SK-N-SH treated with all-trans-retinoic acid at 6 μM for 48 hours (cell line): ENCODE results near the gene C22orf39.

ENCODE experiments used
- ATAC-seq: fragments of 200-7000 bp; cut with Tn5 transposase; 3 replicates; pipeline ENCODE4 v1.9.1; 2020; ENCODE audit warnings: mild to moderate bottlenecking, moderate library complexity
- BACH2 ChIP-seq: fragments of 250-450 bp; sonication (Bioruptor Pico); IDR thresholded peaks from 2 replicates; pipeline ENCODE4 v1.9.0; 2021; ENCODE audit warnings: mild to moderate bottlenecking, borderline replicate concordance
- CREB5 ChIP-seq: fragments of 250-450 bp; sonication (Bioruptor Pico); IDR thresholded peaks from 2 replicates; pipeline ENCODE4 v1.5.1; 2020; ENCODE audit warnings: low read depth, mild to moderate bottlenecking, moderate library complexity
- CSRNP3 ChIP-seq: fragments of 250-450 bp; sonication (Bioruptor Pico); IDR thresholded peaks from 2 replicates; pipeline ENCODE4 v1.5.1; 2021; ENCODE audit warnings: mild to moderate bottlenecking, moderate library complexity
- ESRRG ChIP-seq: fragments of 250-450 bp; sonication (Bioruptor Pico); IDR thresholded peaks from 2 replicates; pipeline ENCODE4 v1.6.1; 2021; ENCODE audit warnings: mild to moderate bottlenecking
- GLIS3 ChIP-seq: fragments of 250-450 bp; sonication (Bioruptor Pico); IDR thresholded peaks from 2 replicates; pipeline ENCODE4 v1.5.0; 2020; ENCODE audit warnings: mild to moderate bottlenecking, moderate library complexity
- ISL1 ChIP-seq: fragments of 250-450 bp; sonication (Bioruptor Pico); IDR thresholded peaks from 2 replicates; pipeline ENCODE4 v2.1.2; 2022; ENCODE audit warnings: mild to moderate bottlenecking, moderate library complexity
- OSR1 ChIP-seq: fragments of 250-450 bp; sonication (Bioruptor Pico); IDR thresholded peaks from 2 replicates; pipeline ENCODE4 v1.8.0; 2022; ENCODE audit warnings: moderate library complexity, mild to moderate bottlenecking, inconsistent platforms
- POU6F1 ChIP-seq: fragments of 250-450 bp; sonication (Bioruptor Pico); IDR thresholded peaks from 2 replicates; pipeline ENCODE4 v1.8.0; 2021; ENCODE audit warnings: low read depth, mild to moderate bottlenecking, moderate library complexity, borderline replicate concordance
- PPARA ChIP-seq: fragments of 250-450 bp; sonication (Bioruptor Pico); IDR thresholded peaks from 2 replicates; pipeline ENCODE4 v1.5.0; 2020; ENCODE audit warnings: mild to moderate bottlenecking, borderline replicate concordance
- RARB ChIP-seq: fragments of 250-450 bp; sonication (Bioruptor Pico); IDR thresholded peaks from 2 replicates; pipeline ENCODE4 v1.8.0; 2021; ENCODE audit warnings: mild to moderate bottlenecking, moderate library complexity
- SNAI2 ChIP-seq: fragments of 250-450 bp; sonication (Bioruptor Pico); IDR thresholded peaks from 2 replicates; pipeline ENCODE4 v1.5.0; 2020; ENCODE audit warnings: mild to moderate bottlenecking, moderate library complexity
- TCF4 ChIP-seq: fragments of 250-450 bp; sonication (Bioruptor Pico); IDR thresholded peaks from 2 replicates; pipeline ENCODE4 v1.8.0; 2021; ENCODE audit warnings: mild to moderate bottlenecking, moderate library complexity, borderline replicate concordance
- TOX ChIP-seq: fragments of 250-450 bp; sonication (Bioruptor Pico); IDR thresholded peaks from 2 replicates; pipeline ENCODE4 v1.8.0; 2021; ENCODE audit warnings: mild to moderate bottlenecking, moderate library complexity, borderline replicate concordance
- TSHZ2 ChIP-seq: fragments of 250-450 bp; sonication (Bioruptor Pico); IDR thresholded peaks from 2 replicates; pipeline ENCODE4 v1.5.0; 2020; ENCODE audit warnings: mild to moderate bottlenecking, moderate library complexity
- ZC3H10 ChIP-seq: fragments of 250-450 bp; sonication (Bioruptor Pico); IDR thresholded peaks from 2 replicates; pipeline ENCODE4 v1.5.1; 2021; ENCODE audit warnings: mild to moderate bottlenecking, moderate library complexity
- ZFP30 ChIP-seq: fragments of 450-650 bp; formaldehyde crosslinking; IDR thresholded peaks from 2 replicates; pipeline ENCODE4 v1.5.0; 2022; ENCODE audit warnings: mild to moderate bottlenecking, moderate library complexity
- ZNF565 ChIP-seq: fragments of 450-650 bp; formaldehyde crosslinking; conservative IDR thresholded peaks from 2 replicates; pipeline ENCODE4 v1.5.0; 2020; ENCODE audit warnings: low read depth, mild to moderate bottlenecking, moderate library complexity
- ZNF8 ChIP-seq: fragments of 450-650 bp; formaldehyde crosslinking; IDR thresholded peaks from 2 replicates; pipeline ENCODE4 v1.5.0; 2020; ENCODE audit warnings: mild to moderate bottlenecking, moderate library complexity

The C22orf39 gene

GRCh38 chr22:19411690-19412045, 35.8 kb downstream of the C22orf39 start (continued):
- TF ChIP-seq TSHZ2 (CRISPR knock-in tag) (no peak), ZFP30 (CRISPR knock-in tag) (no peak)

GRCh38 chr22:19410941-19411689, 36.4 kb downstream of the C22orf39 start:
- TF ChIP-seq CSRNP3 (CRISPR knock-in tag) (no peak), BACH2 (CRISPR knock-in tag) (no peak), ESRRG (CRISPR knock-in tag) (no peak), SNAI2 (no peak), OSR1 (no peak), RARB (CRISPR knock-in tag) (no peak)
- ATAC-seq = no peak

DNA sequence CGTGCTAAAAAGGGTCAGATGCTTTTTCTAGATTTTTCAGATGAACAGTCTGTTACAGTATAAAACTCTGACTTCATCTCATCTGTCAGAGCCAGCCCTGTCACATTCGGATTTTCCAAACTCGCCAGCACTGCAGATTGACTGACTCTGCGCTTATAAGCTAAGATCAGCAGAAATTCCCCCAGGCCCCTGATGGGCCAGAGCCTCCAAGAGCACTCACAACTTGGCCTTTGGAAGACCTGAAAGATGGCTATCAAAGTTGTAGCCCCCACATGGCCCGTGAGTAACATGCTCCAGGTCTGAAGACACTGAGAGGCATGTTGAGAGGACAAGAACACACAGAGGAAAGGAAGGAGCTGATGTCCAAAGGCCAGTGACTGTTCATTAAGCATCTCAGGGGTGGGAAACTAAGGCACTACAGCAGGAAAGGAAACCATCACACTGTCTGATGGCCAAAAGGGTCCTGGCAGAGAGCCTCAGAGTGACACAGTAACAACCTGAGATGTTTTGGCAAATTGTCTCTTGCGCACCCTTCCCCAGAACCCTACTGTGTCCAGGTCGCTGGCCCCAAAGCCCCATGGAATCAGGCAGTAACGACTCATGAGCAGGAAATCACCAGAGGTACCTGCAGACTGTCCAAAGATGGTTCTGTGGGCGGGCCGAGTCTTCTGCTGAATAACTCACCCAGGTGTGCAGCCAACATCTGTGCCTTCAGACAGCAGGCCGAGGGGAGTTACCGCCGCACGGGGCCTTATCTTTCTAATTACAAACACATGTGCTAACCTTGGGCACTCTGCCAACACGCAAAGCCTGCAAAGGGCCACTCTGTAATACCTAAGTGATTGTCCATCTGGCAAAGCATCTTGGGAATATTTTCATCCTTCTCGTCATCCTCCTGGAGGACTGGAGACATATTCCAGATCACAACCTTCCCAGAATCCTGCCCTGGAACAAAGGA, 39.6 kb downstream of the C22orf39 start:
- peak; percentile 72 for ATAC-seq

GRCh38 chr22:19406846-19407245, 40.7 kb downstream of the C22orf39 start:
- no peak for ATAC-seq
- TF ChIP-seq TOX (CRISPR knock-in tag) (no peak), ISL1 (CRISPR knock-in tag) (no peak), ZFP30 (CRISPR knock-in tag) (no peak), ZC3H10 (CRISPR knock-in tag) (no peak), RARB (CRISPR knock-in tag) (no peak), OSR1 (no peak), CREB5 (no peak), PPARA (CRISPR knock-in tag) (no peak)
- TF ChIP-seq, all 23 proteins: peak for 0

More for the DNA sequence above, 39.6 kb downstream of the C22orf39 start:
- TF ChIP-seq TCF4 (CRISPR knock-in tag) (peak; percentile 90), SNAI2 (no peak), TOX (CRISPR knock-in tag) (no peak)

DNA sequence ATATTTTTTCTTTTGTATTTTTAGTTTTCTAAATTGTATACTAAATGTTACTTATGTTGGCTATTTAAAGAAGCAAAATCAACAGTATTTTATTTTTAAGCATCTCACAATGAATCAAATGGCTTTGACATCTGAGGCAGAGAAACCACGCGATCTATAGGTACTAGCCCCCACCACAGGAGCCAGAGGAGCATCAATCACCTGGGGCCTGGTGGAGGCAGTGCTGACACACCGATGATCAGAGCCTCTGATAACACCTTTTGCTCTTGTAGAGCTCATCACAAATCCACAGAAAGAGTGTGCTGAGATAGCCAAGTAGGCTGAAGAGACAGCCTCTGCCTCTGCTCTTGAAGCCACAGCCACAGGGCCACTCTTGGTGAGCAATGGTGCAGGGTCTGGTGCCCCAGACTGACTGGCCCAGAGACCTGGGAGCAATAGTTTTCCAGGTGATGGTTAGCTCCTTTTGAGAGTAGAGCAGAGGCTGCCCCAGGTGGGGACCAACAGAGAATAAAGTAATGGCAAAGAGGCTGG, 41.2 kb downstream of the C22orf39 start:
- no peak for TF ChIP-seq GLIS3 (CRISPR knock-in tag)
- no peak for TF ChIP-seq CREB5
- no peak for TF ChIP-seq TCF4 (CRISPR knock-in tag)
- TF ChIP-seq ZNF8 = no peak
- no peak for TF ChIP-seq POU6F1 (CRISPR knock-in tag)
- no peak for TF ChIP-seq ZFP30 (CRISPR knock-in tag)
- no peak for TF ChIP-seq ZC3H10 (CRISPR knock-in tag)
- TF ChIP-seq CSRNP3 (CRISPR knock-in tag) = no peak
- no peak for TF ChIP-seq ISL1 (CRISPR knock-in tag)
- TF ChIP-seq OSR1 = no peak
- TF ChIP-seq SNAI2 = no peak
- no peak for TF ChIP-seq RARB (CRISPR knock-in tag)
- TF ChIP-seq ZNF565 (CRISPR knock-in tag) = no peak
- TF ChIP-seq, all 23 proteins: peak for 0
- ATAC-seq = no peak
